IMR-90 (cell line): ENCODE measurements around the gene SMC1B. TPM values are rescaled to one million over a fixed set of nuclear protein-coding genes. Genes with fewer than 3 reads are reported as not detected.

Experiments used
- ATAC-seq: fragments of 200-7000 bp; cut with Tn5 transposase; 2 replicates; pipeline ENCODE4 v1.9.1; 2020; ENCODE audit warnings: low read depth, mild to moderate bottlenecking, moderate library complexity
- BruUV-seq: library from RNA; stranded (reverse); fragments of 400-500 nt; replicated peaks from 2 replicates; lab custom pipeline; 2021; lab: Mats Ljungman, UMichigan
- CTCF ChIA-PET: fragments of 300-600 bp; formaldehyde crosslinking; extraction: SDS; loops from one replicate; lab custom pipeline; 2021; ENCODE audit warnings: antibody characterized with exemption; lab: Yijun Ruan, JAX
- POLR2A ChIA-PET: fragments of 300-600 bp; sonication (Branson Sonifier 250); formaldehyde crosslinking; loops from one replicate; lab custom pipeline; 2022; ENCODE audit warnings: antibody characterized with exemption; ENCODE audit not compliant: unreplicated experiment; lab: Charles Lee
- DNase-seq: peaks from one replicate; pipeline ENCODE4 v3.0.0; 2013
- H2AFZ ChIP-seq: replicated peaks from 2 replicates; pipeline ENCODE3; 2013; ENCODE audit warnings: low read length, mild to moderate bottlenecking; ENCODE audit not compliant: poor library complexity
- H2AK5ac ChIP-seq: 2 replicates; pipeline ENCODE4 v1.6.1; 2013; ENCODE audit warnings: low read depth, low read length, inconsistent platforms
- H2AK9ac ChIP-seq: replicated peaks from 2 replicates; pipeline ENCODE3; 2013; ENCODE audit warnings: mild to moderate bottlenecking, low read depth, low read length, moderate library complexity; ENCODE audit not compliant: poor library complexity
- H2BK120ac ChIP-seq: 2 replicates; pipeline ENCODE4 v1.6.1; 2013; ENCODE audit warnings: low read depth, low read length, inconsistent platforms
- H2BK15ac ChIP-seq: 3 replicates; pipeline ENCODE4 v1.6.1; 2013; ENCODE audit warnings: low read depth, low read length, inconsistent platforms
- H2BK20ac ChIP-seq: 2 replicates; pipeline ENCODE4 v1.6.1; 2013; ENCODE audit warnings: low read depth, mild to moderate bottlenecking, inconsistent platforms, low read length, moderate library complexity
- H2BK5ac ChIP-seq: 2 replicates; pipeline ENCODE4 v1.6.1; 2013; ENCODE audit warnings: mild to moderate bottlenecking, low read depth, low read length, inconsistent platforms; ENCODE audit not compliant: poor library complexity, severe bottlenecking
- H3K14ac ChIP-seq: replicated peaks from 2 replicates; pipeline ENCODE4 v1.6.1; 2013; ENCODE audit warnings: low read depth, low read length, inconsistent platforms
- H3K18ac ChIP-seq: 2 replicates; pipeline ENCODE4 v1.6.1; 2013; ENCODE audit warnings: low read depth, low read length, control low read depth
- H3K23ac ChIP-seq: 2 replicates; pipeline ENCODE4 v1.6.1; 2013; ENCODE audit warnings: low read depth, low read length, inconsistent platforms
- H3K27ac ChIP-seq: 2 replicates; pipeline ENCODE4 v1.5.1; 2013; ENCODE audit warnings: mild to moderate bottlenecking, control low read depth, low read length; ENCODE audit not compliant: insufficient read depth
- H3K27me3 ChIP-seq: 2 replicates; pipeline ENCODE4 v1.6.1; 2013; ENCODE audit warnings: low read length; ENCODE audit not compliant: control insufficient read depth, insufficient read depth
- H3K36me3 ChIP-seq: 2 replicates; pipeline ENCODE4 v1.6.1; 2013; ENCODE audit warnings: low read length, mixed read lengths; ENCODE audit not compliant: control insufficient read depth, insufficient read depth
- H3K4ac ChIP-seq: 2 replicates; pipeline ENCODE4 v1.6.1; 2013; ENCODE audit warnings: low read depth, low read length, inconsistent platforms
- H3K4me1 ChIP-seq: 2 replicates; pipeline ENCODE4 v1.6.1; 2013; ENCODE audit warnings: low read length, mixed read lengths; ENCODE audit not compliant: control insufficient read depth, insufficient read depth
- H3K4me2 ChIP-seq: 2 replicates; pipeline ENCODE4 v1.6.1; 2013; ENCODE audit warnings: low read depth, mild to moderate bottlenecking, control low read depth, low read length, moderate library complexity
- H3K4me3 ChIP-seq: 2 replicates; pipeline ENCODE4 v1.5.1; 2013; ENCODE audit warnings: low read depth, mild to moderate bottlenecking, control low read depth, low read length, moderate library complexity; ENCODE audit not compliant: insufficient read depth
- H3K56ac ChIP-seq: 2 replicates; pipeline ENCODE4 v1.6.1; 2013; ENCODE audit warnings: low read length, inconsistent platforms; ENCODE audit not compliant: insufficient read depth; ENCODE audit errors: extremely low read depth
- H3K79me1 ChIP-seq, 2 experiments: 2 replicates each; pipeline ENCODE4 v1.6.1; 2013; ENCODE audit warnings: low read length in 2 of 2, inconsistent platforms in 1 of 2, low read depth in 1 of 2
- H3K9ac ChIP-seq: 2 replicates; pipeline ENCODE4 v1.6.1; 2013; ENCODE audit warnings: low read depth, low read length, control low read depth
- H3K9me1 ChIP-seq: 2 replicates; pipeline ENCODE4 v1.6.1; 2013; ENCODE audit warnings: low read length, inconsistent platforms; ENCODE audit not compliant: insufficient read depth
- H3K9me3 ChIP-seq: 2 replicates; pipeline ENCODE4 v1.6.1; 2013; ENCODE audit warnings: low read length; ENCODE audit not compliant: control insufficient read depth, insufficient read depth
- H4K20me1 ChIP-seq: 2 replicates; pipeline ENCODE4 v1.6.1; 2013; ENCODE audit warnings: low read length, inconsistent platforms; ENCODE audit not compliant: insufficient read depth
- H4K5ac ChIP-seq: 2 replicates; pipeline ENCODE4 v1.6.1; 2013; ENCODE audit warnings: mild to moderate bottlenecking, low read depth, low read length, control low read depth
- H4K8ac ChIP-seq, 2 experiments: 2 replicates each; pipeline ENCODE4 v1.6.1; 2013; ENCODE audit warnings: low read depth in 2 of 2, low read length in 2 of 2, control low read depth in 1 of 2, inconsistent platforms in 1 of 2
- H4K91ac ChIP-seq: 2 replicates; pipeline ENCODE4 v1.6.1; 2013; ENCODE audit warnings: low read depth, low read length, inconsistent platforms; ENCODE audit not compliant: insufficient read depth
- BHLHE40 ChIP-seq: fragments of 150-350 bp; IDR thresholded peaks from 2 replicates; pipeline ENCODE4 v1.6.1; 2016; ENCODE audit warnings: mild to moderate bottlenecking, low read depth, low read length
- CEBPB ChIP-seq: IDR thresholded peaks from 2 replicates; pipeline ENCODE4 v1.6.1; 2012; ENCODE audit warnings: low read depth, low read length, improper control_type of control experiment
- CHD1 ChIP-seq: IDR thresholded peaks from 2 replicates; pipeline ENCODE4 v1.6.1; 2012; ENCODE audit warnings: low read depth, low read length, improper control_type of control experiment
- FOS ChIP-seq: fragments of 150-350 bp; IDR thresholded peaks from 2 replicates; pipeline ENCODE4 v1.6.1; 2016; ENCODE audit warnings: low read depth, low read length
- MAFK ChIP-seq: IDR thresholded peaks from 2 replicates; pipeline ENCODE4 v1.6.1; 2012; ENCODE audit warnings: low read depth, low read length, improper control_type of control experiment
- MAZ ChIP-seq: IDR thresholded peaks from 2 replicates; pipeline ENCODE4 v1.6.1; 2012; ENCODE audit warnings: low read depth, mild to moderate bottlenecking, low read length, improper control_type of control experiment, moderate library complexity, borderline replicate concordance
- MXI1 ChIP-seq: IDR thresholded peaks from 2 replicates; pipeline ENCODE4 v1.6.1; 2012; ENCODE audit warnings: low read depth, mild to moderate bottlenecking, low read length, moderate library complexity, borderline replicate concordance
- NFE2L2 ChIP-seq: fragments of 150-350 bp; IDR thresholded peaks from 2 replicates; pipeline ENCODE4 v1.6.1; 2016; ENCODE audit warnings: low read depth, mild to moderate bottlenecking, low read length
- POLR2A ChIP-seq: IDR thresholded peaks from 2 replicates; pipeline ENCODE4 v1.6.1; 2012; ENCODE audit warnings: mild to moderate bottlenecking, low read depth, low read length
- RFX5 ChIP-seq: IDR thresholded peaks from 2 replicates; pipeline ENCODE4 v1.8.0; 2012; ENCODE audit warnings: low read depth, mild to moderate bottlenecking, low read length, moderate library complexity
- SMC3 ChIP-seq: fragments of 150-350 bp; IDR thresholded peaks from 2 replicates; pipeline ENCODE4 v1.6.1; 2016; ENCODE audit warnings: low read depth, mild to moderate bottlenecking, antibody characterized with exemption, low read length, moderate library complexity
- WGBS, 2 experiments: methylation state at CpG; one replicate each; pipeline versions ENCODE4 v1.1.5 to v1.1.7; 2013; ENCODE audit warnings: missing lambda C conversion rate in 2 of 2; ENCODE audit not compliant: insufficient read length in 1 of 2; ENCODE audit errors: extremely low coverage in 2 of 2; 5-methylcytosine and 5-hydroxymethylcytosine counted together
- dilution Hi-C: fragments of 300-500 bp; cut with HindIII; formaldehyde crosslinking; loops from one replicate; pipeline ENCODE4 v1.14.3; 2018; ENCODE audit warnings: low sequenced_read_pairs; ENCODE audit not compliant: unreplicated experiment
- in situ Hi-C: fragments of 300-500 bp; cut with MboI; formaldehyde crosslinking; loops from 3 replicates; pipeline ENCODE4 v1.14.3; 2019; ENCODE audit warnings: low sequenced_read_pairs, inconsistent platforms, mixed read lengths
- intact Hi-C: fragments of 100-400 bp; cut with micrococcal nuclease; formaldehyde crosslinking; loops from 2 replicates; pipeline ENCODE4 v1.10.0; 2022
- polyA plus RNA-seq, 3 experiments: library from polyadenylated mRNA; depleted of rRNA; stranded (reverse); fragments of >200 nt; gene quantifications; 2 replicates each; pipeline ENCODE4 v1.2.3, GENCODE V29; 2012; ENCODE audit warnings: low replicate concordance in 1 of 3
- total RNA-seq: library from RNA; depleted of rRNA; stranded (reverse); fragments of >200 nt; gene quantifications from 2 replicates; pipeline ENCODE4 v1.2.3, GENCODE V29; 2012
- TF ChIP-seq, protein P1 (sequence below): conservative IDR thresholded peaks from 2 replicates; pipeline ENCODE4 v1.5.1; 2012; ENCODE audit warnings: mild to moderate bottlenecking, low read depth, low read length, improper control_type of control experiment
- TF ChIP-seq, protein P2 (sequence below): fragments of 150-350 bp; IDR thresholded peaks from 2 replicates; pipeline ENCODE4 v1.6.1; 2017; ENCODE audit warnings: mild to moderate bottlenecking, antibody characterized with exemption, low read length, low read depth
- TF ChIP-seq, protein P3 (sequence below): fragments of 150-350 bp; IDR thresholded peaks from 2 replicates; pipeline ENCODE4 v1.6.1; 2016; ENCODE audit warnings: low read depth, mild to moderate bottlenecking, low read length, moderate library complexity, borderline replicate concordance

SMC1B gene
- total and polyA plus RNA-seq, 2 of the 4 experiments (the other 2 are of a cell fraction) = not detected

DNA sequence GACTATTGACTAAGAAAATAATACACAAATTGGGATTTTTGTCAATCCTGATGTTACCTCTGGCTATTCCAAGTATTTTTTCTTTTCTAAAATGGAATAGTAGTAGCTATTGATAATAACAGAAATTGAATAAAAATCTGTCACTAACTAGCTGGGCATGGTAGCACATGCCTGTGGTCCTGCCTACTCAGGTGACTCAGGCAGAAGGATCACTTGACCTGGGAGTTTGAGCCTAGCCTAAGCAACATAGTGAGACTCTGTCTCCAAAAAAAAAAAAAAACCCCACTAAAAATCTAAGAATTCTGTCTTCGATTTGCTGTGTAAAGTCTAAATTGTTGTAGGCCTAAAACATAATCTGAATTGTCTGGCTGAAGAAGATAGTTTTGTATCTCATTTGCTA lies 61.4 kb downstream of the SMC1B start:
- intact Hi-C loops = no loop called here
- TF ChIP-seq POLR2A (no peak), CEBPB (no peak), BHLHE40 (no peak), FOS (no peak), MAZ (no peak), MAFK (no peak), CHD1 (no peak), MXI1 (no peak), SMC3 (no peak), RFX5 (no peak), NFE2L2 (no peak)
- TF ChIP-seq, protein P1, sequence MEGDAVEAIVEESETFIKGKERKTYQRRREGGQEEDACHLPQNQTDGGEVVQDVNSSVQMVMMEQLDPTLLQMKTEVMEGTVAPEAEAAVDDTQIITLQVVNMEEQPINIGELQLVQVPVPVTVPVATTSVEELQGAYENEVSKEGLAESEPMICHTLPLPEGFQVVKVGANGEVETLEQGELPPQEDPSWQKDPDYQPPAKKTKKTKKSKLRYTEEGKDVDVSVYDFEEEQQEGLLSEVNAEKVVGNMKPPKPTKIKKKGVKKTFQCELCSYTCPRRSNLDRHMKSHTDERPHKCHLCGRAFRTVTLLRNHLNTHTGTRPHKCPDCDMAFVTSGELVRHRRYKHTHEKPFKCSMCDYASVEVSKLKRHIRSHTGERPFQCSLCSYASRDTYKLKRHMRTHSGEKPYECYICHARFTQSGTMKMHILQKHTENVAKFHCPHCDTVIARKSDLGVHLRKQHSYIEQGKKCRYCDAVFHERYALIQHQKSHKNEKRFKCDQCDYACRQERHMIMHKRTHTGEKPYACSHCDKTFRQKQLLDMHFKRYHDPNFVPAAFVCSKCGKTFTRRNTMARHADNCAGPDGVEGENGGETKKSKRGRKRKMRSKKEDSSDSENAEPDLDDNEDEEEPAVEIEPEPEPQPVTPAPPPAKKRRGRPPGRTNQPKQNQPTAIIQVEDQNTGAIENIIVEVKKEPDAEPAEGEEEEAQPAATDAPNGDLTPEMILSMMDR = no peak
- TF ChIP-seq, protein P2, sequence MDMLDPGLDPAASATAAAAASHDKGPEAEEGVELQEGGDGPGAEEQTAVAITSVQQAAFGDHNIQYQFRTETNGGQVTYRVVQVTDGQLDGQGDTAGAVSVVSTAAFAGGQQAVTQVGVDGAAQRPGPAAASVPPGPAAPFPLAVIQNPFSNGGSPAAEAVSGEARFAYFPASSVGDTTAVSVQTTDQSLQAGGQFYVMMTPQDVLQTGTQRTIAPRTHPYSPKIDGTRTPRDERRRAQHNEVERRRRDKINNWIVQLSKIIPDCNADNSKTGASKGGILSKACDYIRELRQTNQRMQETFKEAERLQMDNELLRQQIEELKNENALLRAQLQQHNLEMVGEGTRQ = no peak
- TF ChIP-seq, protein P3, sequence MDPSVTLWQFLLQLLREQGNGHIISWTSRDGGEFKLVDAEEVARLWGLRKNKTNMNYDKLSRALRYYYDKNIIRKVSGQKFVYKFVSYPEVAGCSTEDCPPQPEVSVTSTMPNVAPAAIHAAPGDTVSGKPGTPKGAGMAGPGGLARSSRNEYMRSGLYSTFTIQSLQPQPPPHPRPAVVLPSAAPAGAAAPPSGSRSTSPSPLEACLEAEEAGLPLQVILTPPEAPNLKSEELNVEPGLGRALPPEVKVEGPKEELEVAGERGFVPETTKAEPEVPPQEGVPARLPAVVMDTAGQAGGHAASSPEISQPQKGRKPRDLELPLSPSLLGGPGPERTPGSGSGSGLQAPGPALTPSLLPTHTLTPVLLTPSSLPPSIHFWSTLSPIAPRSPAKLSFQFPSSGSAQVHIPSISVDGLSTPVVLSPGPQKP = no peak
- H3K18ac ChIP-seq = no peak overlapping the region
- no peak overlapping the region for H3K27ac ChIP-seq
- no peak overlapping the region for H2BK20ac ChIP-seq
- H3K9ac ChIP-seq = no peak overlapping the region
- no peak overlapping the region for H3K4me3 ChIP-seq
- no CpG with 5 or more reads among the region's 1 CpG for WGBS, 2 experiments
- H3K27me3 ChIP-seq = no peaks in the 10 kb centered on the region
- POLR2A ChIA-PET = no interaction called here
- H3K9me3 ChIP-seq = no peaks in the 10 kb centered on the region
- dilution Hi-C loops = no loop called here
- CTCF ChIA-PET = no interaction called here
- no peaks in the 10 kb centered on the region for H4K20me1 ChIP-seq
- BruUV-seq = no TSS peak
- H2BK120ac ChIP-seq = no peak overlapping the region
- H3K14ac ChIP-seq = no peak overlapping the region
- H2AFZ ChIP-seq = no peak overlapping the region
- ATAC-seq = no peak
- no peak overlapping the region for H2AK5ac ChIP-seq
- H3K36me3 ChIP-seq = no peaks in the 10 kb centered on the region
- no peak overlapping the region for H4K91ac ChIP-seq
- H4K8ac ChIP-seq = no peak overlapping the region
- H3K23ac ChIP-seq = no peak overlapping the region
- no peak overlapping the region for H2AK9ac ChIP-seq
- H3K4ac ChIP-seq = no peak overlapping the region
- in situ Hi-C loops = no loop called here
- no peak overlapping the region for H2BK15ac ChIP-seq
- H4K5ac ChIP-seq = no peak overlapping the region
- no peak overlapping the region for H3K4me2 ChIP-seq
- peaks cover 4% of the 10 kb centered on the region; the same call in 1 of the 2 replicates for H3K9me1 ChIP-seq
- H3K56ac ChIP-seq = no peak overlapping the region
- H3K4me1 ChIP-seq = no peaks in the 10 kb centered on the region
- no peak overlapping the region for H2BK5ac ChIP-seq
- no peak for DNase-seq
- H3K79me1 ChIP-seq = no peaks in the 10 kb centered on the region
